Urothelium cell line (cell line): ENCODE measurements around the gene TTLL5.
"Not testable (repeated sequence)": the region's sequence is repeated elsewhere in the genome, so short reads cannot be mapped to it uniquely, and the experiment has no call there.

Experiments
- DNase-seq: peaks from one replicate; pipeline ENCODE4 v3.0.0; 2011; ENCODE audit warnings: low spot score, mixed read lengths
- FAIRE-seq: peaks from 2 replicates; lab custom pipeline; 2011; peaks lifted over from hg19 to GRCh38; lab: Jason Lieb, UNC

The TTLL5 gene

DNA sequence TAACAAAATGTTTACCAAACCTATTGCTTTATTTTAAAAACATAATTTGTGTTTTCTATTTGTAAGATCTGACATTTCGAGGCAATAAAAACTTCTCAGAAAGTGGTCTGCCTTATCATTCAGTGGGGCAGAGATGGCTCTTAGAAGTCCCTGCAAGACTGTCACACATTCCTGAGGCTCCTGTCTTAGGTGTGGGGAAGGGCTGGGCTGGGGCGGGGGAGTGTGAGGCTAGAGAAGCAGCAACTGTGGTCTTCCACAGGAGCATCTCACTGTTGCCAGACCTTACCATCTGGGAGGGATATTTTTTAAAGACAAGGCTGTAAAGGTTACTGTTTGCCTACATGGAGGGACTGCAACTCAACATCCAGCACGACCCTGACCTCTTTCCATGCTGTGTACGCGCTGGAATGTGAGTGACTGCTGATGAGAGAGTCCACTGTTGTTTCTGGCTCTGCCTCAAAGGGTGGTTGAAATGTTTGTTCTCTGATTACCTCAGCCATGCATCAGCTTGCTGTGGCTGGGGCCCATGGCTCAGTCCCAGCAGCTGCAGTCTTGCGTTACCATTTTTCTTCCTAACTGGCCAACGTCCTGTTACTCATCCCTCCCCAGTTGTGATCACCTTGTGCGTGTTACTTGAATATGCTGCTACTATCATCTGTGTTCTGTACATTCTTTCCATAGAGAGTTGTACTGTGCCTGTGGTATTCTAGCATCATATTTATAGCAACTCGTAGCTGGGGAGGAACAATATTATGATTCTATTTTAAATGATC is 12.8 kb upstream of the TTLL5 start:
- DNase-seq (peak; percentile 90), FAIRE-seq (peak; percentile 62)

DNA sequence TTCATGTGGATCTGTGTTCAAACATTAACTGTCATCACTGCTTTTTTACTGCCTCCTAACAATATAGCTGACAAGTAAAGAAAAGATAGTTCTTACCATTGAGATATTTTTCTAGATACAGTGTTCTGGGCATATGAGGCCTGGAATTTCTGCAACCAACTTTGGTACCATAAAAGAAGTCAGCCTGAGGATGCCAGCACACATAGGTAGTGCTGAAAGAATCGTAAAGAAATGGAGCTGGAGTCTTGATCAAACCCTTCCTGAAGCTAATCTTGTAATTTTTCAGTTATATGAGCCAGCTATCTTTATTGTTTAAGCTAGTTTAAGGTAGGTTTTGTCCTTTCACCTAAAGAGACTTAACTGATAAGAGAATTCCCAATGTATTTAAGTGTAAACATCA is 11.7 kb upstream of the TTLL5 start:
- FAIRE-seq (no peak), DNase-seq (no peak)

DNA sequence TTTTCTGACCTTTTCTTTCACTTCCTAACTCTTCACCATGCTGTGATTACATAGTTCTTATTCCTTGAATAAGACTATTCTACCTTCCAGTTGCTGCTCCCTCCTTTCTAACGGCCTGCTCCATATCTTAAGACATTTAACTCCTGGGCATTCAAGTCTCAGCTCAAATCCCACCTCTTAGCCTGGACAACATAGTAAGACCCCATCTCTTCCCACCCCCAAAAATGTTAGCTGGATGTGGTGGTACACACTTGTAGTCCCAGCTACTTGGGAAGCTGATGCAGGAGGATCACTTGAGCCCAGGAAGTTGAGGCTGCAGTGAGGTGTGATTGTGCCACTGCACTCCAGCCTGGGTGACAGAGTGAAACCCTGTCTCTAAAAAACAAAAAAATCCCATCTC is 11.3 kb upstream of the TTLL5 start:
- FAIRE-seq (no peak), DNase-seq (no peak)

DNA sequence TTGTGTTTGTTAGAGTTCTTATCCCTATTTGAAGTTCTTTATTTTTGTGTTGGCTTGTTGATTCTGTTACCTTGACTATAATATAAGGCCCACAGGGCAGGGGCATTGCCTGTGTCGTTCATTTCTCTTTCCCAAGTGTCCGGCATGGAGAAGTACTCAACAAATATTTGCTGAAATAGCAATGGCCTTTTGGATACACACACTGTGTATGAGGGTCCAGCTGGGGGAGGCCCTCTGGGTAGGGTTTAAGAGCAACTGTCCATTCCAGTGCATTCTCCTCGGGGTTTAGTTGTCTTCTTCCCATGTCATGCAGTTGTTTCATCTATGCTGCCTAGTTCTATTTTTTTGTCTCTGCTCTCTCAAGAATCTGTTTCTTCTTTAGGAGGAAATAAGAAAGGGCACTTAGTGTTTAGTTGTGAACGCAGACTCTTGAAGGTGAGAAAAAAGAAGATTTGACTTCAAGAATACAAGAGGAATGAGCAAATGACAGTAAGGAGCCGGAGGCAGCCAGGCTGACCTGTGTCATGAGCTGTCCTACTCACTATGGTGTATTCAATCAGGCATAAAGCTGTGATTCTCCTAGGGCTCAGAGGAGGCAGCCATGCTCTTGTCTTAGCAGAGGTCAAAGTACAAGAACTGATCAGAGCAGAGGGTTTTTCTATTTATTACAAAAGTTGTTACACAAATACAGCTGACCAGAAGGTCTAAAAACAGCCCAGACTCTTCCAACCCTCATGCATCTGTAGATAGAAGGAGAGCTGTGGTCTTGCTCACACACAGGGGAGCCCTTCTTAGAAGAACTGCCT is 10.6 kb upstream of the TTLL5 start:
- DNase-seq (no peak), FAIRE-seq (no peak)

DNA sequence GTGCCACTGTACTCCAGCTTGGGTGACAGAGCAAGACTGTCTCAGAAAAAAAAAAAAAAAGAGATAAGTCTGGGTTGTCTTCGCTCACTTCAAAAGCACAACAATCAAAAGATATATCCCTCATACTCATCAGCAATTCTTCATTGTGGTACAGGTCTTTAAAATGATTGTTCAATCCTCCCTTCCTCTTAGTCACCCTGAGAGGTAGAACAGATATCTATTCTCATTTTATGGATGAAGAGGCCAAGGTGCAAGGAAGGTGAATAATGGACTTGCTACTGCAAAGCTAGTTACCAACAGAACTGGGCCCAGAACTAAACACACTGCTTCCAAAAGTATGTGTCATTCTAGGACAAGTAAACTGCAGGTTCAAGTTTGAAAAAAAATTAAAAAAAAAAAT is 7.5 kb upstream of the TTLL5 start:
- DNase-seq (no peak), FAIRE-seq (no peak)

DNA sequence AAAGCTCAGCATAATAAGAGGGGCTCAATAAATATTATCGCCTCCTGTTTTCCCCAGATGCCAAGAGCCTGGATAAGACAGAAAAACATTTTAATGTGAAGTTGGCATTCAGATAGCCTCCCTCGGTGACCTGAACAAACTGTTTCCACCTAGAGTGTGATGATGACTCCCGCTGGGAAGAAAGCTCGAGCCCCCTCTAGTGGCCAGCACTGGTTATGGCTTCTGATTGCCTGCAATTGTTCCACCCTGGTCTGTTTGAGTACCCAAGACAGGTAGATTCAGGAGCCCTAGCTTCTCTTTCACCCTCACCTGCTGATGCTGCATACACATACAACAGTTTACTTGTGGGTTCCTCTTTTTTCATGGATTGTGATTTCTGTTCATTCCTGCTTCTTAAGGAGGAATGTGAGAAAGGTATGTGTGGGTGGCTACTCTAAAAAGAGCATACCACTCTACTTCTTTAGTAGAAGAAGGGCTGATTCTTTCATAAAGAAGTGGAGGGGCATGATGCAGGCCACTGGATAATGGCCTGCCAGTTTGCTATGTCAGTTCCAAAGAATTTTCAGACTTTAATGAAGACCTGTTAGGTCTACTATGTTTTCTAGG is 6.8 kb upstream of the TTLL5 start:
- FAIRE-seq (peak; percentile 46), DNase-seq (peak; percentile 87)

DNA sequence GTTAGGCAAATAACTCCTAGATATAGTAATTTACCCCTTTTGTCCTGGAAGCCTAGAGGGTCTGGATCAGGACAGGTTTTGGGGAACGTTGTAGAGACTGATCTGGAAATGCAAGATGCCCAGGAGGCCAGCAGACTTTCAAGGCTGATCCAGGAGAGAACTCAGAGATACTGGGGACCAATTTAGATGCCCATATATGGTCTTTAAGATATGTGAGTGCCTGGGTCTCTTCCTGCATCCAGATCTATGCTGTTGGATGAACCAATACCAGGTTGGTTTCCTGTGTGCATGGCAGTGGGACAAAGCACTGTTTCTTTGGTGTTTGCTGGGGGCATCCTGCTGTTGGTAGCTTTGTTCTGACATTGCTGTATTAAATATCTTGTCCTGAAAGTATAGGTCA is 5.8 kb upstream of the TTLL5 start:
- no peak for FAIRE-seq

DNA sequence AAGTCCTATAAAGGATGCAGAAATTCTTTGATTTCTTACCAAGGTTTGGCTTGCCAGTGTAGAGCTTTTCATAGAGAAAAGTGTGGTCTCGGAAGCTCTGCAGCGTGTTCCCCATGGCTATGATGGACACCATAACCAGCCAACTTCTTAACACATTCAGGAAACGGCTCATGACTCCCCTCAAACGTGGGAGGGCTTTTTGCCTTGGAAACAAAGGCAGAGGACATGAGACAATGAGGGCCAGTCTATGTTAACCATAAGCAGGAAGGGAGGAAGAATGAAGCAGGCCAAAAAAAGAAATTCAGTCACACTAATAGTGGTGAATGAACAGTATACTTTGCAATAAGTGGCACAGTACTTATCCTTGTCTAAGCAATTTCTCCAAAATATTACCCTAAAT is 3.7 kb upstream of the TTLL5 start:
- FAIRE-seq = no peak

More for the DNA sequence above, 5.8 kb upstream of the TTLL5 start:
- DNase-seq = no peak

DNA sequence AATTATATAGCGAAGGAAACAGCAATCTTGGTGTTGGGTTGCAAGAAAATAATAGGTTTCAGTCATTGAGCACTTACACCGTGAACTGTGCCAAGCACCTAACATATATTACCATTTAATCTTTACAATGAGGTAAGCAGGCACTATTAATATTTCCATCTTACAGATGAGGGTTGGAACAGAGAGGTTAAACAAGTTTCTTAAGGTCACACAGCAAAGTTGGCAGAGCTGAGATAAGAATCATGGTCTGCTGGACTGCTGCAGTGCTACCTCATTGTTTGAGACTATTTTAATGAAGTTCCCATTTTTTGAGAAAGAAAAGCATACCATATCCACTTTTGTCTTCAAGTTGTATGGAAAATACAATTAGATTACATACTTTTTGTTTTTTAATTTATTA is 2.1 kb upstream of the TTLL5 start:
- FAIRE-seq = no peak

More for the DNA sequence above, 3.7 kb upstream of the TTLL5 start:
- DNase-seq = no peak

DNA sequence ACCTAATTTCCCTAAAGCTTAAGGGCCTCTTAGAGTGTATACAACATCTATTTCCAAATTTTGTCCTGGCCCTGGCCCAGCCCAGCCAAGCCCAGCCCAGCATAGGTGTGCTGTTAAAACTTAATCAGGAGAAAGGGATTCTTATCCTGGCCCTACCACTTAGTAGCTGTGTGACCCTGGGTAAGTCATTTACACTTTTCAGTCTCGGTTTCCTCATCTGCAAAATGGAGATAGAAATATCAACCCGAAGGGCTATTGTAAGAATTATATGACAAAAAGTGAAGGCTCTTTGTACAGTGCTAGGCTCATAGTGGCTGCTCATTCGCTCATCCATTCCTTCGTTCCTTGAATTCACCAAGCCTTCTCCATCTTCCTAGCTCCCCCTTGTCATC is 812 bp upstream of the TTLL5 start:
- DNase-seq (no peak), FAIRE-seq (no peak)

More for the DNA sequence above, 2.1 kb upstream of the TTLL5 start:
- no peak for DNase-seq

DNA sequence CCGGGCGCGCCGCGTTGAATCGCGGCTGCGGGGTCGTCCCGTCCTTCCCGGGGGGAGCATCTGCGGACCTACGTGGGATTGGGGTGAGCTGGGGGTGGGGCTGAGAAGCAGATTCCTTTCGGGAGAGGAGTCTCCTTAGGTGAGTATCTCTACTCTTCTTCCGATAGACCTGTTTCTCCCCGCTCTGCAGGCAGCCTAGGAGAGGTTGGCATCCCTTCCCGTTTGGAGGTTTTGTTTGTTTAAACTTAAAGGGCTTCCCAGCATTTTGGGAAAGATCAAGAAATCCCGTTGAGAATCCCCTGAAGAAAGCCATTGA is 411 bp downstream of the TTLL5 start:
- DNase-seq = no peak
- no peak for FAIRE-seq

DNA sequence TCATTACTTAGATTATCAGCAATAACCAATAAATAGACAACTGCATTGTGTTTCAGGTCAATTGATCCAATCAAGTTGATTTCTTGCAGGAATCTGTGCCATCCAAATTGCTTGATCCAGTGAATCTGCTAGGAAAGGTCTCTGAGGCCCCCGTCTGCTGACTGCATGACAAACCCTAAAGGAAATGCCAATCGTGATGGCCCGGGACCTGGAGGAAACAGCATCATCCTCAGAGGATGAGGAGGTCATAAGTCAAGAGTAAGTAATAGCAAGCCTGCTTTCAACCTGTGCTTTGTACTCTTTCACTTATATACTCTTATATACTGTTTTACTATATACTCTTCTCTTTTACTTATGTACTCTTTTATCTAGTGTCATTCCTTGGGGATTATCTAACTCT is 1.9 kb downstream of the TTLL5 start:
- FAIRE-seq (no peak), DNase-seq (no peak)

DNA sequence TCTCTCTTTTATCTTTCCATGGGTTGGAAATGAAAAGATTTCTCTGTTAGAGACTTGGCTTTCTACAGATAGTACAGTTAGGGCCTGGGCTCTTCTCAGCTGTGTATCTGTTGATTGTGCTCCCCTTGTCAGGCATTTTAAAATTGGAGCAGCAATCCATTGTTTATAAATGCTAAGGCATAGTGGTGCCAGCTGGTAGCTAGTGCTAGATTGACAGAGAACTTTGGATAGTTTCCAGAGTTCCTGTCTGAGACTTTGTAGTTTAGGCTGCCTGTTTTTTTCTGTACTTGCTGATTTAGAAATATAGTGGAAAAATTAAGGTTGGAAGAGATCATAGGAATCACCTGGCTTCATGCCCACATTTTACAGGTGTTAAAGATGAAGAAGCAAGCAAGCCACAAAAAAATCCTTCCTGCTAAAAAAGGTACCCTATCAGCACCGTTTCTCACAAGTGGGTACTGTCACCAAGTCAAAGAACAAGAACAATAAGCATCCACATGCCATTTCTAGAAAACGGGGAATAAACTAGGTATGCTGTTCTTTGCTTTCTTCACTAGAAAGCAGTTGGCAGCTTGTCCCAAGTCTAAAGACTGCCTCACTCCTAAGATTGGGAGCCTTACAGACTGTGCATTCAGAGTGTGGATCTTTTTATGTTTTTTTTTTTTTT is 6.2 kb downstream of the TTLL5 start:
- FAIRE-seq = no peak
- no peak for DNase-seq

DNA sequence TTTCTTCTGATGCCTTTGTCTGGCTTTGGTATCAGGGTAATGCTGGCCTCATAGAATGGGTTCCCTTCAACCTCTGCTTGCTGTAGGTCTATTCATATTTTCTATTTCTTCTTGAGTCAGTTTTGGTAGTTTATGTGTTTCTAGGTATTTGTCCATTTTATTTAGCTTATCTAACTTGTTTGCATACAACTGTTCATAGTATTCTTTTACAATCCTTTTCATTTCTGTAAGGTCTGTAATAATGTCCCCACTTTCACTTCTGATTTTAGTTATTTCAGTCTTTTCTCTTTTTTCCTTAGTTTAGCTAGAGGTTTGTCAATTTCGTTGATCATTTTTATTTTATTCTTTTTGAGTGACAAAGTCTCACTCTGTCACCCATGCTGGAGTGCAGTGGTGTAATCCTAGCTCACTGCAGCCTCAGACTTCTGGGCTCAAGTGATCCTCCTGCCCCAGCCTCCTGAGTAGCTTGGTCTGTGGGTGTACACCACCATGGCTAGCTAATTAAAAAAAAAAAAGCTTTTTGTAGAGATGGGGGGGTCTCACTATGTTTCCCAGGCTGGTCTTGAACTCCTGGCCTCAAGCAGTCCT is 11.7 kb downstream of the TTLL5 start:
- FAIRE-seq = no peak
- DNase-seq = no peak

DNA sequence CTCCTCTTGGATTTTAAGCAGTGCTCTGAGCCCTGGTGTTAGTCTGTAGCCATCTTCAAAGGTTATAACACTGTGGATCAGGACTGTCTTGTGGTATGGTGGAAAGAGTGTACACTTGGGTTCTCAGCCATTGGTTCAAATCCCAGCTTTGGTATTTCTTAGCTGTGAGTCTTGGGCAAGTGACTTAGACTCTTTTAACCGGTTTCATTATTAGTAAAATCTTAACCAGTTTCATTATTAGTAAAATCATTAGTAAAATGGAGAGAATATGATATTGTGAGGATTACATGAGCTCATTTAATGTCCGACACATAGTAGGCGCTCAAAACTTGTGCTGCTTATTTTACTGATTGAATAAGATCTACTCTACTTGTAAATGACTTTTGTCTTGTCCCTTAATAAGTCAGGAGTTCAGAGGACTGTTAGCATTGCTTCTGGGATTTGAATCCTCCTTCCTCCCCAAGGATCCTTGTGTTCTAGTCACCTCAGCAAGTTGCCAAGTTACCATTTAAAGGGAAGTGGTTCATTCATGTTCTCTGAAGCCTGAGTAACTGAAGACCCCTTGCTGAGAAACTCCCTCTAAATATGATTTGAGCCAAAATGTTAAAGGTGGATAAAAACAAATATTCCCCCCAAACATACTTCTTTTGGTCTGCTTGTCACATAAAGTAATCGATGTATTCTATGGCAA is 12.4 kb downstream of the TTLL5 start:
- no peak for FAIRE-seq
- no peak for DNase-seq

DNA sequence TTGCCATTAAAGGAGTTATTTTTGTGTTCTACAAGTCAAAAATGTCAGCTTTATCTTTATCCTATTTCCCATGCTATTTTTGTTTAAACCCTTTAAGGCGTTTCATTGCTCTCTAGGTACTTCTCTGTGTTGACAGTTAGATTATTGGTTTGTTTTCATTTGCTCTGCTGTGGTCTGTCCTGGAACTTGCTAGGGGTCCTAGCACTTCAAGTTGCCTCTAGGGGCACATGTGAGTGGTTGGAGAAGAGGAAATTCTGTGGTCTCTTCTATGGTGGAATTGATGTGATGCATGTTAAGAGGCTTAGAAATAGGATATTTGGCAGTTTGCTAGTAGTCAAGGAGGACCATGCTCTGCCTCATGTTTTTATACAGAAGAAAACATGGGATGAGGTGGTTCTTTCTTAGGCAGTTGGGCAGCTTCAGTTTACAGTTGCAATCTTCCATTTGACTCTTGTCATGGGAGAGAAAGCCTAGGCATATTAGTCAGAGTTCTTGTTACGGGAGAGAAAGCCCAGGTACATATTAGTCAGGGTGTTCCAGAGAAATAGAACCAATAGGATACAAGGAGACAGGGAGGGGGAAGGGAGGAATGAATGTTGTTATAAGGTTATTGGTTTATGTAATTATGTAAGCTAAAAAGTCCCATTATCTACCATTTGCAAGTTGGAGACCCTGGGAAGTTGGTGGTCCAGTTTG is 14.4 kb downstream of the TTLL5 start:
- no peak for DNase-seq
- peak; percentile 17 for FAIRE-seq

DNA sequence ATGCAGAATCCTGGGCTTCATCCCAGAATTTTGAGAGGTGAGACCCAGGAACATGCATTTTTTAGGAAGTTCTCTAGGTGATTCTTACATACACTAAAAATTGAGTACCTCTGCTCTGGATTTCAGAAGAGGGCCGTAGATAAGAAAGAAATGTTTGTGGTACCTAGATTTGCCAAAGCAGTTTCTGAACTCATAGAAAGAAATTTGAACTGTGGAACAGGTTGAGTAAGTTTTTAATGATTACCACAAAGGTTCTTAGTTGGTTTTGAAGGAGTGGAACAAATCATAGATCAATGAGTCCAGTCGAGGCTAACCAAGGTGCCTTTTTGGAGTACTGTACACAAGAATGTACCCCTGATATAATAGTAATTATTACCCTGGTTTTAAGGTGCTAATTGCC is 24.9 kb downstream of the TTLL5 start:
- FAIRE-seq (no peak), DNase-seq (no peak)

DNA sequence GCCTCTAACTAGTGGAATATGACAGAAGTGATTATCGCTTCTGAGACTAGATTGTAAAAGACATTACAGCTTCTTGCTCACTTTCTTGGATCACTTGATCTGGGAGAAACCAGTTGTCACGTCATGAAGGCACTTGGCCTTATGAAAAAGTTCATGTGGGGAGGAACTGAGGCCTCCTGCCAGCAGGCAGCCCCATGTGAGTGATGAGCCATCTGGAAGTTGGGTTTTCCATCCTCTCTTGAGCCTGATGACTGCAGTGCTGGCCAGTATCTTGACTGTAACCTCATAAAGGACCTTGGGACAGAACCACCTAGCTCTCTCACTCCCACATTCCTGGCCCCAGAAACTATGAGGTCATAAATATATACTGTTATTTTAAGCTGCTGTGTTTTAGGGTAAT is 28.0 kb downstream of the TTLL5 start:
- DNase-seq = no peak

DNA sequence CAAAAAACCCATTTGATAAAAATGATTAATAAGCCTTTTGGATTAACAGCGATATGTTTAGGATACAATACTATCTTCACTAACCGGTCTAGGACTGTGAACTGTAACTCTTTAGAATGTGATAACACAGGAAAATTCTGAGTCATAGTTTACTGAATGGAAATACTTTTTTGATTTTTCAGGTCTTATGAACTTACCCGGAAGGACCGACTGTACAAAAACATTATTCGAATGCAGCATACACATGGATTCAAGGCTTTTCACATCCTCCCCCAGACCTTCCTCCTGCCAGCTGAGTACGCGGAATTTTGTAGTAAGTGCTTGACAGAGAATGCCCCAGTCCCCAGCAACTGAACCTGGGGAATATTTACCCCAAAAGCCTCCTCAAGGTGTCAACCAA is 29.0 kb downstream of the TTLL5 start:
- DNase-seq (no peak), FAIRE-seq (no peak)

More for the DNA sequence above, 28.0 kb downstream of the TTLL5 start:
- FAIRE-seq = no peak

DNA sequence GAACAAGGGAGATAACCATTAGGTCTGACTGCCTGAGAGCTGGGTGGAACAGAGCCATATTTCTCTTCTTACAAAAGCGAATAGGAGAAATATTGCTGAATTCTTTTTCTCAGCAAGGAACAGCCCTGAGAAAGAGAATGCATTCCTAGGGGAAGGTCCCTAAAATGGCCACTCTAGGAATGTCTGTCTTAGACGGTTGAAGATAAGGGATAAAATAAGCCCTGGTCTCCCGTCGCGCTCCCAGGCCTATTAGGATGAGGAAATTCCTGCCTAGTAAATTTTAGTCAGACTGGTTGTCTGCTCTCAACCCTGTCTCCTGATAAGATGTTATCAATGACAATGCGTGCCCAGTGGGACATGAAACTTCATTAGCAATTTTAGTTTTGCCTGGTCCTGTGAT is 34.0 kb downstream of the TTLL5 start:
- not testable (repeated sequence) for DNase-seq, FAIRE-seq
